ENCODE results near the gene OR11G2.
"Not testable (repeated sequence)": the region's sequence is repeated elsewhere in the genome, so short reads cannot be mapped to it uniquely, and the experiment has no call there.

Gene OR11G2

GRCh38 chr14:20223410-20223809, 32.7 kb downstream of the OR11G2 start, which contains the start of gene OR11H6:
Gene OR11H6, plus strand, starts transcription at chr14:20223710. Its CDS starts 0 bp downstream, at chr14:20223710.
- DNase-seq (ENCODE audit: low read depth) = no peak

GRCh38 chr14:20228681-20229080, 38.0 kb downstream of the OR11G2 start, which contains the start of gene OR11H7:
Gene OR11H7, plus strand, starts transcription at chr14:20228981.
- DNase-seq (ENCODE audit: low read depth) = no peak

GRCh38 chr14:20235415-20235814, 44.7 kb downstream of the OR11G2 start:
- not testable (repeated sequence) for DNase-seq (ENCODE audit: low read depth)

GRCh38 chr14:20247646-20248246, 57.0 kb downstream of the OR11G2 start:
- no peak for DNase-seq (ENCODE audit: low read depth)

Data from stimulated activated CD4-positive, alpha-beta T cell treated with anti-CD3 and anti-CD28 coated beads, Interleukin-2, amount 100 ng/mL, for 4 hours (primary cell).